Middle frontal gyrus (tissue), 1 donor: ENCODE results near the gene SVIL.
"Not testable (repeated sequence)": the region's sequence is repeated elsewhere in the genome, so short reads cannot be mapped to it uniquely, and the experiment has no call there.

Source experiments
- DNase-seq: peaks from one replicate; pipeline ENCODE4 v3.0.0-alpha.2; 2015; ENCODE audit warnings: low spot score; ENCODE audit errors: extremely low spot score

SVIL gene

GRCh38 chr10:29649561-29650551, 15.1 kb upstream of the SVIL start:
- DNase-seq, result no peak

- no peak for DNase-seq
Observed at GRCh38 chr10:29648983-29649268, 14.2 kb upstream of the SVIL start.

DNA sequence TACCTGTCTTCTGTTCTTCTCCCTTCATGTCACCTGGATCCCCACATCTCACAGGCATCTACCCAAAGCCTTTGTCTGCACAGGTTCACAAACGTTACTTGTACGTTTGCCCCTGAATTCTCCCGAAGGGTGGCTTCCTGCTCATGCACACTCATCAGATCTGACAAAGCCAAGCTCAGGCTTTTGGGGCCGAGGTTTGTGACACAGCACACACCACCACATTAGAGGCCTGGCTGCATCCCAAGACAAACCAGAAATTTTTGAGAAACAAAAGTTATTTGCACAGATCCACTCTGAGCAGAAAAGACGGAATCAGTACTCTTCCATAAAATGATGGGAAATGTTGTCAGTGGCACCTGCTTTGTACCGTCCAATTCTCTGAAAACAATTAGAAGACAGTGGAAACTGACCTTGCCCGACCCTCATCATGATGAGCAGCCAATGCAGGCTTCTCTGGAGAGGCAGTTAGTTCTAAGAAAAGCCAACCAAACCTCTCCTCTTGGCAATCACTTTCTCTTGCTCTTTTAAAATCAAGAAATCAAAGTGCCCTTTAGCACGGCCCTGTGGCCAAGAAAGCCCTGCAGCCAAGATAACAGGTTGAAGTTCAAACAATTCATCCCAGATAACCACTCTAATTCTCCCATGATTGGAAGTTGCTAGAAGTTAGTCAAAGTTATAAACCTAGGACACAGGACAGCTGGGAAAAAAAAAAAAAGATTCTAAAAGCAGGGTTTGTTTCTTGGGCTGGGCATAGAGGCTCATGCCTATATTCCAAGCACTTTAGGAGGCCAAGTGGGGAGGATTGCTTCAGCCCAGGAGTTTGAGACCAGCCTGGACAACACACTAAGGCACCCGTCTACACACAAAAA, 13.6 kb upstream of the SVIL start:
- DNase-seq, result no peak

GRCh38 chr10:29647478-29647877, 12.7 kb upstream of the SVIL start:
- DNase-seq, result no peak

- DNase-seq, result no peak
Observed at GRCh38 chr10:29646960-29647461, 12.2 kb upstream of the SVIL start.

- DNase-seq, result no peak
Observed at GRCh38 chr10:29646238-29646902, 11.6 kb upstream of the SVIL start.

DNA sequence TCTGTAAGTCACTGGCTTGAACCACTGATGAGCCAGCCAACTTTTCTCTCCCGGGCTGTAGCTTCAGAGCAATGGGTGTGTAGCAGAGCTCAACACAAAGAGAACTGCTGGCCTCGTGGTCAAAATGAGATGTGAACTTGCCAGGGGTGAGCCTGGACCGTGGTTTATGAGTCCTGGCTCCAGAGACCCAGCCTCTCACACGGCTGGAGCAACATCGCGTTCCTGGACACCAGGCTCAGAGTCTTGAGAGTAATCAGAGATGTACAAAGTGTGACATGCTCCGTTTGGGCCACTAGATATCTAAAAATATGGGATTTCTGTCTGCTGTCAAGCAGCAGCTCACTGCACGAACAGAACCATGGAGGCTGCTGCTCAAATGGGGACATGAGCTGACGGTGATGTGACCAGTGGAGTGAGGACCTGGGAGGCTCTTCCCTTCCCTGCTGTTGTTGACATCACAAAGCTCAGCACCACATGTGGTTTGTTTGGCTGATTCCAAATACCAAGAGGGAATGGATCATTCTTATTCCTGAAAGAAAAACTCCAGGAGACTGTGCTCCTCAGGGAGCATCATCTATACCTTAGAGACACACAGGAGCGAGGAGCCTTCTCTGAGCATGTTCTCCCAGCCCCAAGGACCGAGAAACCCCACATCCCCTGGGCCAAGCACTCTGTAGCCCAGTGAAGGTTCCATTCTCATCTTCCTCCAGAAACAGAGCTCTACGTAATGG, 9.2 kb upstream of the SVIL start:
- no peak for DNase-seq

- DNase-seq, result no peak
Observed at GRCh38 chr10:29642990-29643389, 8.2 kb upstream of the SVIL start.

- DNase-seq, result no peak
Observed at GRCh38 chr10:29637537-29637936, 2.8 kb upstream of the SVIL start.

DNA sequence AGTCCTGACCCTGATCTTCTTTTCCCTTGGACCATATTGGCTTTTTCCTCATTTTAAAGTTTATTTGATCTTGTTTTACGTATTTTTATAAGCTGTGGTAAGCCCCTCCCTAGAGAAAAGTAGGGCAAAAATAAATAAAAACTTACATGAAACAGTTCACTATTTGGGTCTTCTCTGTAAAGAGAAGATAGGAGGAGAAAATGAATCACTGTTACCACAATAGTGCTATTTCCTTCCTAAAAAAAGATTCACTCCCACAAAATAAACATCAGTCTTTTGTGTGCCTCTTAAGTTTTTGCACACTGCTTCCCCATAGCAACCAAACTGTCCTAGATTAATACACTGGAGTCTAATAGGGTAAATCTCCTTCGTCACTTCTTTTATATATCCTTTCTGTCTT, 1.4 kb upstream of the SVIL start:
- DNase-seq, result no peak

DNA sequence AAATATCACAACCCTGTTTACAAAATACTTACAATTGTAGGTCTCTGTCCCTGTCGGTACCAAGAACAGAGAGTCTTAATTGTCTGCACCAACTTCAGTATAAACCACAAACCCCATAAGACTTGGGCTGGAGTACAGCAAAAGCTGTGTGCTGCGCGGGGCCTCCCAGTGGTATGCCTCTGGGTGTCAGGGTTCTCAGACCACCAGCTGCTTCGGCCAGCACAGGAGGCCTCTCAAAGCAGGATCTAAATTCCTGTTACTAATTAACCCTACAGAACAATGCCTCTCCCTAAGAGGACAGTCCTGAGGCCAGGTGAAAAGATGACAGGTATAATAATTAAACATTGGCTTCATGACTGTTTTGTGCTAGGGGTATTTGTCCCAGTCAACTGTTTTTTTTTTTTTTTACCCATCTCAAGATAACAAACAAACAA, 957 bp upstream of the SVIL start:
- no peak for DNase-seq

DNA sequence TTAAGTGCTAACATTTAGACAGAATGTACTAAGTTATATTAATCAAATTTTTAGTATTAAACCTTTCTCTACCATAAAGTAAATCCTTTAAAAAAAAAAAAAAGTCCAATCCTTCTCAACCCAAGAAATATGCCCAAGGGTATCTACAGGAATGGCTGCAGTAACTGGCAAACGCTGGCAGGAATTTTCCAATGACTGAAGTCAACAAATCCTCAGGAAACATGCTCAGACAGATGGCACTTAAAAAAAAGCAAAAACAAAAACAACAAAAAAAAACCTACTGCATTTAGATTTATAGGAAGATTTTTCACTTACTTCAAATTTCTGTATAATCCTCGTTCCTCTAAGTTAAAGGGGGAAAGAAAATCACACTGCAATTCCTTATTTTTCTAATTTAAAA, 666 bp downstream of the SVIL start:
- DNase-seq, result no peak

- DNase-seq, result no peak
Observed at GRCh38 chr10:29631049-29631339, 3.8 kb downstream of the SVIL start.

- no peak for DNase-seq
Observed at GRCh38 chr10:29630205-29631048, 4.3 kb downstream of the SVIL start.

- no peak for DNase-seq
Observed at GRCh38 chr10:29628912-29629526, 5.8 kb downstream of the SVIL start.

DNA sequence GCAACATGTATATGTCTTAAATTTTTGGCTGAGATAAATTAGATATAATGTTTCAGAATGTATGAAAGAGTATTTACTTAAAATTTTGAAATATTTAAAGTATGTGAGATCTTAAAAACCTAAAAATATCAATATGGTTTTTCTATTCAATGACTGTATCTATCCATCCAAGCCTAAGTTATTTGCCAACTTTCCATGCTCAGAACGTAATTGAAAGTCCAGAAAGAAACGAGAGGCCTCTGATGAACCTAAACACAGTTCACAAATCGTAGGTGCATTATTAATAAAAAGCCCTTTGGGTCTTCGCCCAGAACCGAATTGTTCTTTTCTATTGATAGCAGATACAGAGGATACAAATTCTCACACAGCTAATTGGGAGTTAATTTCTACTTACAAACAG, 6.5 kb downstream of the SVIL start:
- no peak for DNase-seq

GRCh38 chr10:29627201-29628132, 7.3 kb downstream of the SVIL start:
- DNase-seq, result no peak

DNA sequence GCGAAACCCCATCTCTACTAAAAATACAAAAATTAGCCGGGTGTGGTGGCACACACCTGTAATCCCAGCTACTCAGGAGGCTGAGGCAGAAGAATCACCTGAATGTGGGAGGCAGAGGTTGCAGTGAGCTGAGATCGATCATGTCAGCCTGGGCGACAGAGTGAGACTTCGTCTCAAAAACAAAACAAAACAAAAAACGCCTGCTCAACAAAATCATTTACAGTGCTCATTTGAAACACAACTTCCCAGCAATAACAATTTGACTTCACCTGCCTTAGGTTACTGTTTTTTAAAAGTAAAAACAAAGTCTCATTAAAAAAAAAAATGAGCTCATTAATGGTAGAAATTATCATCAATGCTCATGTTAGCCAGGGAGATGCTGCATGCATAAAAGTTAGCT, 10.4 kb downstream of the SVIL start:
- not testable (repeated sequence) for DNase-seq

DNA sequence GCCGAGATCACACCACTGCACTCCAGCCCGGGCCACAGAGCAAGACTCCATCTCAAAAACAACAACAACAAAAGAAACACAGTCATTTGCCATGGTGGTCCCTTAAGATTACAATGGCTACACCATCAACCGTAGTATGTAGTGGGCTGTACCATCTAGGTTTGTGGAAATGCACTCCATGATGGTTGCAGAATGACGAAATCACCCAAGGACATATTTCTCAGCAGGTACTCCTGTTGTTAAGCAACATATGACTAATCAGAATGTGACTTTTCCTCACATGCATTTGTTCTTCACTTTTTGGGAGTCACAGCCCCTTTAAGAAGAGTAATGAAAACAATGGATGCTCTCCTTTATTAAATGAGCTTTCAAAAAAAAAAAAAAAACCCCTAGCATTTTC, 11.0 kb downstream of the SVIL start:
- DNase-seq, result no peak
